WTC11 (cell line): ENCODE results near the gene EFCAB12.

Experiments
- E2F4 ChIP-seq: sonication (generic); formaldehyde crosslinking; IDR thresholded peaks from 2 replicates; pipeline ENCODE4 v1.8.1; 2022; ENCODE audit warnings: low read depth, mild to moderate bottlenecking, moderate library complexity, missing genetic modification reagents, borderline replicate concordance
- MLX ChIP-seq: sonication (generic); formaldehyde crosslinking; IDR thresholded peaks from 2 replicates; pipeline ENCODE4 v1.8.1; 2023; ENCODE audit warnings: mild to moderate bottlenecking, missing genetic modification reagents, moderate library complexity
- NFYB ChIP-seq: sonication (generic); formaldehyde crosslinking; conservative IDR thresholded peaks from 2 replicates; pipeline ENCODE4 v1.8.0; 2022; ENCODE audit warnings: low read depth, missing genetic modification reagents
- PRRX2 ChIP-seq: fragments of 250-450 bp; sonication (Bioruptor Pico); IDR thresholded peaks from 2 replicates; pipeline ENCODE4 v1.8.0; 2021; ENCODE audit warnings: mild to moderate bottlenecking
- ZBTB21 ChIP-seq: sonication (generic); formaldehyde crosslinking; IDR thresholded peaks from 2 replicates; pipeline ENCODE4 v1.8.1; 2023; ENCODE audit warnings: mild to moderate bottlenecking, missing genetic modification reagents, borderline replicate concordance

- TF ChIP-seq E2F4 (CRISPR knock-in tag) (no peak), PRRX2 (CRISPR knock-in tag) (no peak), ZBTB21 (CRISPR knock-in tag) (no peak), MLX (CRISPR knock-in tag) (no peak), NFYB (CRISPR knock-in tag) (no peak)
These were observed 40.6 kb upstream of the EFCAB12 start for GRCh38 chr3:129469026-129469425.
